Uterus (tissue), 4 donors: ENCODE measurements around the gene NOL12. TPM values are rescaled to one million over a fixed set of nuclear protein-coding genes. Genes with fewer than 3 reads are reported as not detected.

Experiments used
- DNase-seq, 2 donors: peaks; one replicate each; pipeline ENCODE4 v3.0.0-alpha.2; 2019 to 2020
- H3K27ac ChIP-seq, 2 donors: fragments of 200-600 bp; sonication (generic); 1 replicate in 1 of 2; 2 replicates in 1 of 2; pipeline ENCODE4 v1.5.1; 2016 to 2018
- H3K27me3 ChIP-seq, 2 donors: fragments of 200-600 bp; sonication (generic); one replicate each; pipeline ENCODE4 v1.5.1; 2018 to 2019; ENCODE audit warnings: control low read depth in 1 of 2
- H3K36me3 ChIP-seq, 2 donors: fragments of 200-600 bp; sonication (generic); one replicate each; pipeline ENCODE4 v1.5.1; 2019; ENCODE audit warnings: control low read depth in 1 of 2
- H3K4me1 ChIP-seq, 2 donors: fragments of 200-600 bp; sonication (generic); one replicate each; pipeline ENCODE4 v1.5.1; 2018 to 2019; ENCODE audit warnings: control low read depth in 1 of 2
- H3K4me3 ChIP-seq, 2 donors: fragments of 200-600 bp; sonication (generic); 1 replicate in 1 of 2; 2 replicates in 1 of 2; pipeline ENCODE4 v1.5.1; 2018 to 2019; ENCODE audit warnings: mild to moderate bottlenecking in 1 of 2
- H3K9me3 ChIP-seq, 2 donors: fragments of 200-600 bp; sonication (generic); one replicate each; pipeline ENCODE4 v1.5.1; 2019; ENCODE audit warnings: control low read depth in 1 of 2
- CTCF ChIP-seq, 4 experiments: fragments of 200-600 bp in 2 of 4; fragments of 450-650 bp in 2 of 4; sonication (generic) in 2 of 4; IDR thresholded peaks; one replicate each; pipeline ENCODE4 v1.5.1; 2016 to 2019; ENCODE audit warnings: antibody characterized with exemption in 4 of 4, mild to moderate bottlenecking in 2 of 4, moderate library complexity in 1 of 4
- POLR2A ChIP-seq, 2 donors: fragments of 450-650 bp; IDR thresholded peaks; one replicate each; pipeline ENCODE4 v1.6.1; 2016; ENCODE audit warnings: antibody characterized with exemption in 2 of 2, mild to moderate bottlenecking in 1 of 2, moderate library complexity in 1 of 2
- intact Hi-C: fragments of 100-400 bp; cut with DNase I; formaldehyde crosslinking; loops from one replicate; pipeline ENCODE4 v1.15.1; 2023; ENCODE audit warnings: low total_unique reads
- total RNA-seq, 4 donors: library from RNA; depleted of rRNA in 3 of 4; stranded (reverse); fragments of >200 nt in 3 of 4; gene quantifications; one replicate each; pipeline versions ENCODE4 v1.1.0 to v1.2.4, GENCODE V29; 2014 to 2023
- donor health status: DM: yes; HTN: yes; CAD: no.

Gene NOL12
- total RNA-seq, 4 donors from 2014 or later: 11.8 to 74.3 (median 20.9) TPM

GRCh38 chr22:37657590-37658132, 28.5 kb upstream of the NOL12 start:
- H3K27me3 ChIP-seq: no peaks in the 10 kb centered on the region
- H3K4me1 ChIP-seq: peaks cover 0 to 11% of the 10 kb centered on the region in 2 donors
- H3K36me3 ChIP-seq: no peaks in the 10 kb centered on the region
- H3K27ac ChIP-seq: peak overlapping the region; percentile 81
- intact Hi-C loops: no loop called here
- no peak for DNase-seq
- H3K4me3 ChIP-seq: peak overlapping the region; percentile 27 to 42
- TF ChIP-seq POLR2A (IDR thresholded peaks at IDR 0.05) (no peak), CTCF (IDR thresholded peaks at IDR 0.05) (no peak)
- H3K9me3 ChIP-seq: no peaks in the 10 kb centered on the region

GRCh38 chr22:37658133-37659065, 27.7 kb upstream of the NOL12 start, which contains the start of gene PDXP:
PDXP (plus strand) TSS chr22:37658723; CDS start chr22:37658783, 60 bp downstream.
- Histone ChIP-seq H3K36me3 (no peaks in the 10 kb centered on the region), H3K4me3 (peak within 1 kb of the TSS; percentile 51 to 68), H3K27me3 (no peaks in the 10 kb centered on the region), H3K27ac (peak within 1 kb of the TSS; percentile 81), H3K4me1 (peaks cover 0 to 11% of the 10 kb centered on the region in 2 donors), H3K9me3 (no peaks in the 10 kb centered on the region)
- intact Hi-C loops: no loop called here
- peak; percentile 100 for DNase-seq
- TF ChIP-seq CTCF (IDR thresholded peaks at IDR 0.05) (peak in 2 of 4 experiments; percentile 13 to 22), POLR2A (IDR thresholded peaks at IDR 0.05) (peak; percentile 85 to 92)

- no peak for DNase-seq
- Histone ChIP-seq H3K9me3 (no peaks in the 10 kb centered on the region), H3K27ac (peak overlapping the region; percentile 36 to 42), H3K36me3 (no peaks in the 10 kb centered on the region), H3K4me3 (peak overlapping the region; percentile 51 to 68), H3K4me1 (peaks cover 0 to 11% of the 10 kb centered on the region in 2 donors), H3K27me3 (no peaks in the 10 kb centered on the region)
- intact Hi-C loops: no loop called here
- TF ChIP-seq CTCF (IDR thresholded peaks at IDR 0.05) (no peak), POLR2A (IDR thresholded peaks at IDR 0.05) (no peak)
Observed at GRCh38 chr22:37659066-37659896, 26.9 kb upstream of the NOL12 start.

- Histone ChIP-seq H3K9me3 (no peaks in the 10 kb centered on the region), H3K27ac (peak overlapping the region; percentile 29 to 61), H3K36me3 (no peaks in the 10 kb centered on the region), H3K27me3 (no peaks in the 10 kb centered on the region), H3K4me3 (no peak overlapping the region), H3K4me1 (peaks cover 0 to 11% of the 10 kb centered on the region in 2 donors)
- DNase-seq: no peak
- TF ChIP-seq CTCF (IDR thresholded peaks at IDR 0.05): no peak
- intact Hi-C loops: no loop called here
Observed at GRCh38 chr22:37659897-37660708, 26.0 kb upstream of the NOL12 start.
